Kidney glomerular epithelial cell (primary cell): ENCODE measurements around the gene RND1.

Experiments used
- DNase-seq: peaks from one replicate; lab custom pipeline; 2025; lab: John Stamatoyannopoulos, UW

The RND1 gene

DNA sequence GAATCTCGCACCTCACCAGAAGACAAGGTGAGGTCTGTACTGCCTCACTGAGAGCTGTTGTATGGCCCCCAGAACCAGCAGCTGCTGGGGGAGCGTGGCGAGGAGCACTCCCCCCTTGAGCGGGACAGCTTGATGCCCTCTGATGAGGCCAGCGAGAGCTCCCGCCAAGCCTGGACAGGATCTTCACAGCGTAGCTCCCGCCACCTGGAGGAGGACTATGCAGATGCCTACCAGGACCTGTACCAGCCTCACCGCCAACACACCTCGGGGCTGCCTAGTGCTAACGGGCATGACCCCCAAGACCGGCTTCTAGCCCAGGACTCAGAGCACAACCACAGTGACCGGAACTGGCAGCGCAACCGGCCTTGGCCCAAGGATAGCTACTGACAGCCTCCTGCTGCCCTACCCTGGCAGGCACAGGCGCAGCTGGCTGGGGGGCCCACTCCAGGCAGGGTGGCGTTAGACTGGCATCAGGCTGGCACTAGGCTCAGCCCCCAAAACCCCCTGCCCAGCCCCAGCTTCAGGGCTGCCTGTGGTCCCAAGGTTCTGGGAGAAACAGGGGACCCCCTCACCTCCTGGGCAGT, 38.1 kb downstream of the RND1 start:
- no peak for DNase-seq

DNA sequence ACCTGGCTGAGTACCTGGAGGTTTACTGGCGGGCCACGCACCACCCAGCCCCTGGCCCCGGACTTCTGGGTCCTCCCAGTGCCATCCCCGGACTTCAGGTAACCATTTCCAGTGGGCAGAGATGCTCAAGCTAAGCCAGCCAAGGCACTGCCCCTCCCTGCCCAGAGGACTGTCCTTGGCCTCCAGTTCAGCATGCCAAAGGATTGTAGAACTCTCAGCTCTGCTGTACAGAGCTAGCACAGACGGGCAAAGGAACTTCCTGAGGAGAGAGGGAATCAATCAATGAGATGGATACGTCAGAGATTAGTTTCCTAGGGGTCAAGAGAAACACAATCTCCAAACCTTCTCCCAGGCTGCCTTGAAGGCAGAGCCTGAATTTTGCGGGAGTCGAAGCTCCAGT, 38.6 kb downstream of the RND1 start:
- no peak for DNase-seq

DNA sequence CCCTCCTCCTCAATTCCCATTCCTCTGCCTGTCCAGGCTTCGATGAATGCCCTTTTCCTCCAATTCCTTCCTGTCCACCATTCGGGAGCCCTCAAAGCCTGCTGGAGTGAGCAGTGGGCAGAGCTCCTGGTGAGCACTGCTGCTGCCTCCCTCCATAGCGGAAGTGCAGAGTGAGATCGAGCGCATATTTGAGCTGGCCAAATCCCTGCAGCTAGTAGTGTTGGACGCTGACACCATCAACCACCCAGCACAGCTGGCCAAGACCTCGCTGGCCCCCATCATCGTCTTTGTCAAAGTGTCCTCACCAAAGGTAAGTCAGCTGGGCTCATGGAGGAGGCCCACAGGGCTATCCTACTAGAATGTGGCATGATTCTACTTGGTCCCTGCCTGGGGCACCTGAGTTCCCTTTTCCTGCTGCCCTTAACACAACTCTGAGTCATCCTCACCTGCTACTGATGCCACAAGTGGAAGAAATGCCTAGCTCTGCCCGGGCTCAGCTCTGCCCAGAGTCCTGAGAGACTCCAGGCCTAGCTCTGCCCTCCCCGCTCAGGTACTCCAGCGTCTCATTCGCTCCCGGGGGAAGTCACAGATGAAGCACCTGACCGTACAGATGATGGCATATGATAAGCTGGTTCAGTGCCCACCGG, 39.3 kb downstream of the RND1 start:
- DNase-seq: no peak

DNA sequence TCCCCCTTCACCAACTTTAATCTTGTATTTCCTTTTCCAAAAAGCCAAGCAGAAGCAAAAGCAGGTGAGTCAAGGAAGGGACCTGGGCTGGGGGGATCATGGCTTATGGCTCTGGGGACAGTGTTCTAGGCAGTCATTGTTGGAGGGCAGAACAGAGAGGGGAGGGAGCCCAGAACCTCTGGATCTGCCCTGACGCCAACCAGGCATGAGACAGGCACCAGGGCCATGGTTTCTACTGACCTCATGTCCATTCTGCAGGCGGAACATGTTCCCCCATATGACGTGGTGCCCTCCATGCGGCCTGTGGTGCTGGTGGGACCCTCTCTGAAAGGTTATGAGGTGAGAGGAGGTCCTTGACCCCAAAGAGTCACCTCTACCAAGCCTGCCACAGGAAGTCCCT, 40.8 kb downstream of the RND1 start:
- DNase-seq: no peak

DNA sequence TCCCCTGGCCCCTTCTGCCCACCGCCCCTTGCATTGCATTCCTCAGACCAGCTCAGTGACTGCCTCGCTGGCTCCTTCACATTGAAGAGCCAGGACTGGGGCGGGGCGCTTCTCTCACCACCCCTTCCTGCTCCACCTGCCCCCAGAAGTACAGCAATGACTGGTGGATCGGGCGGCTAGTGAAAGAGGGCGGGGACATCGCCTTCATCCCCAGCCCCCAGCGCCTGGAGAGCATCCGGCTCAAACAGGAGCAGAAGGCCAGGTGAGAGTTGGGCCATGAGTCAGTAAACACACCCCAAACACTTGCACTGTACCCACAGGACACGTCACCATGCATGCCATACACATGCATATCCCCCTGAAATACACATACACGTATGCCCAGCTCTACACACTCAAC, 41.6 kb downstream of the RND1 start:
- DNase-seq: no peak

DNA sequence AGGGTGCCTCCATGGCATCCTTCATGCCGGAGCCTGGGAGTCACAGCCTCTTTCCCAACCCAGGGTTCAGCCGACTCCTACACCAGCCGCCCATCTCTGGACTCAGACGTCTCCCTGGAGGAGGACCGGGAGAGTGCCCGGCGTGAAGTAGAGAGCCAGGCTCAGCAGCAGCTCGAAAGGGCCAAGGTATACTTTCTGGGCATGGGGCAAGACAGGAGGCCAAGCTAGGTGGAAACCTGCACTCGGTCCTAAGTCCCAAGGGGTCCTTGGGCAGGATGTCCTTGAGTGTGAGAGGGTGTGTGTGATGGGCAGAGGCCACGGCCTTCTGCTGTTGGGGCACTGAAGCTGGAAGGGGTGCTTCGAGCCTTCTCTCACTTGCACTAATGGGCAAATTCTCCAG, 42.4 kb downstream of the RND1 start:
- DNase-seq: no peak

DNA sequence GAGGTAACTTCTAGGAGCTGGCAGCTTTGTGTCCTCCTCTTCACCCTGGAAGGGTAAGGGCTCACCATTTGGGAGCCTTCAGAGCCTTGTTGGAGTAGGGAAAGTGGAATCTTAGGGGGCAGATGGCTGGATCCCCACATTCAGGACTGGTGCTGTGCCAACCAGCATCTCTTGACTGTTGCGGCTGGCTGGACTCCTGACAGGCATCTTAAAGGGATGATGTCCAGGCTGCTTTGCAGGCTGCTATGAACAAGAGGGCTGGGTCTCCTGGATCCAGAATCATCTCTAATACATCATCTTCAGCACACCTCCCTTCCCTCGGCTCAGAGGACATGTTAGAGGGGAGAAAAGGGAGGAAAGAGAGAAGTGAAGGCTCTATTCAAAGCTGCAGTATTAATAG, 43.0 kb downstream of the RND1 start:
- no peak for DNase-seq

DNA sequence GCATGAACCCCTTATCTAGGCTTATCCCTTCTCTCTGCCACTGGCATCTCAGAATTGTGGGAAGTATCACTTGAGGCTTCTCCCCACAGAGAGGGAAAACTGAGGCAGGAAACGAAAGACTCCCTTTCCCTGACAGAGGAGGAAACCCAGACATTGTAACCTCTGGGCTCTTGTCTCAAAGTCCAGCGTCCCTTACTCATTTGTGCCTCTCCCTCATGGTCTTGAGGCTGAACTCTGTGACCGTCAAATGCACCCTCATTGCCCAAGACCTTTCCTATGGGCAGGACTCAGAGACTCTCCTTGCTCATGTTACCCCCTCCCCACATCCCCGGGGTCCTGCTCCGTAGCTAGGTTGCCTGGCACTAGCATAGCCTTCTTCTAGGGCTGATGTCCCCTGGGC, 43.5 kb downstream of the RND1 start:
- no peak for DNase-seq

DNA sequence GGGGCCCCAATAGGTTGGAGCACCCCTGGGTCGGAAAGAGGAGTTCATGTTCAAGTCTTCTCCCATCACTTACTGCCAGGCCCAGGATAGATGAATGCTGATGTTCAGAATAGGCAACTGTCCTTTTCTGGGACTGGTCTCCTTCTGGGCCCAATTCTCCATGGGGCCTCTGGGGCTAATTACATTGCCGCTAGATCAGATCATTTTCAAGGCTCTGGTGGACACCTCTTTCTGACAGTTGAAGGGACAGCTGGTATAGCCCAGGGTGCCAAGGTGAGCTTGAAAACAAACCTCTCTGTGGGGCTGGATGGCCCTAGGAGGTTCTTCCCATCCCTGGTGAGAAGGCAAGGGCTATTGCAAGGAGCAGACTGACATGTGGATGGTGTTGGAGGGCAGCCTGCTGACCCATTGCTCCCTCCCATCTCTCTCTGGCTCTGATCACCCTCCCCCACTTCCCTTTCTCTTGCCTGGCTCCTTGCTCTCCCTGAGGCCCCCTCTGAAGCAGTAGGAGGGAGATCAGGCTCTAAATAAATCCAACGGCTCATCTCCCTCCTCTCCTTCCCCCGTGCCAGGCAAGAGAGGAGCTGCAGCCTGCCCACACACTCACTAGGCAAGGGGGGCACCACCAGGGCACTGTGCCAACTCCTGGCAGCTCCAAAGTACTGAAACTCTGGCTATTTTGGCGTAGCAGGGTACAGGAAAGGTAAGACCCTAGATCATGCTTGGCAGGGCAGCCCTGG, 45.5 kb downstream of the RND1 start:
- no peak for DNase-seq

DNA sequence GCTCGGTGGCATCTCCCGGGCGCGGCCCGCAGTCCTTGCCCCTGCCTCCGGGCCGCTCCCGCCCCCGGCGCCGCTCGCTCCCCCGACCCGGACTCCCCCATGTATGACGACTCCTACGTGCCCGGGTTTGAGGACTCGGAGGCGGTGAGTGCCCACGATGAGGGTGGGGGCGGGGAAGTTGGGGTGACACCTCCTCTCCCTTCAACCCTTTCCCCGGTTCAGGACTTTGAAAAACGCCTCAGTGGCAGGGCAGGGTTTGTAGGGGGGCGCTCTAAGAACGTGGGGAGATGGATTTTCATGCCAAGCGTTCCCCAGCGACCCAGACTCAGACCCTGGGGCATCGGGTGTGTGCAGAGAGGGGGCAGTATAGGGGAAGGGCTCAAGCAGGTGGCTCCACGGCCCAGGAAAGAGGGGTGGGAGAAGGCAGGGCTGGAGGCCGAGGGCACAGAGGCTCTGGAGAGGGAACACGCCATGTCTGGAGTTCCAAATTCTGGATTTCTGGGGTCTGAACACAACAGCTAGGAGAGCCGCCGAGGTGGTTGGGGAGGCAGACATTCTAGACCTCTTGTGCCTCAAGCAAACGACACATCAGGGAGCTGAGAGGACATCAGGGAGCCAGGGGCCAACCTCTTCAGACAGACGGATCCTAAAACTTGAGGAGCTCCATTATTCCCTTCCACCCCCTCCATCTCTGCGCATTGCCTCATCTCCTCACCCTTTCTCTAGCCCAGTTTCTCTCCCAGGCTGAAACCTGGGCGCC, 46.7 kb downstream of the RND1 start:
- no peak for DNase-seq

DNA sequence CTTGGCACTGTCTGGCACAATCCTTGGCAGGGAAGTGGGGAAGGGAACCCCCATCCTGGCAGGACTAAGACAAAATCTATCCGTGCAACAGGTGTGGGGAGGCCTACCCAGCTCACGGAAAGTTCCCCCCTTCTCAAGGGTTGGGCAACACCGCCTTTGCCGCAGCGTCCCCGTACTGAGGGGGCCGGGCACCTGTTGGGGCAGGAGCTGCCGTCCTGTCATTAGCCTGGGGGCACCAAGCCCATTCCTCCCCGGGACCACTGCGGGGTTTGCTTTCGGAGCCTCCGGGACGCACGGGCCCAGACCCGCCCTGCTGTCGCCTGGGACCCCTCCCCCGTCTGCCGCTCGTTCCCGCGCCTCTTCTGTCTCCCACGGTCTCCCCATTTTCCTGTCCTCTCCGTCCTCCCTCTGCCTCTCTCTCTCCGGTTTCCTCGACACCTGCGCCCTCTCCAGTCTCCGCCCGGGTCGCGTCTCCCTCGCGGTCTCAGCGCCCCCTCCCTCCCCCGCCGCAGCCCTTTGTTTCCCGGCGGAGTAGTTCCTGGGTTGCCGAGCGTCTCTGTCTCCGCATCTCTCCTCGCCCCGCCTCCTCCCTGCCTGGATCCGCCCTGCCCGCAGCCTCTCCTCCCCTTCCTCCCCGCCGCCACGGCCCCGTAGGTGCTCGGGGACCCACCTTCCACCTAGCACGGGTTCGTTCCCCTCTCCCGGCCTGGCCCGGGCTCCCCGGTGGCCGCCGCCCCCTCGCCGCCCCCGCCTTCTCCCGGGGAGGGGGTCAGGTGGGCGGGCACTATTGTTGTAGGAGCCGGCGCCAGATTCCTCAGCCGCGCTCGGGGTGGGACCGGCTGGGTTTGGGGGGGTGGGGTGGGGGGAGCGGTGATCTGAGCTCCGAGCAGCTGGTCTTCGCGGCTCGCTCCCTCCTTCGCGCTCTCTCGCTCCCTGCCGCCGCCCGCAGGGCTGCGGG, 47.5 kb downstream of the RND1 start, which contains the start of gene CACNB3:
CACNB3 (plus strand) TSS at position 624 of the 958 bp plus-strand sequence. CDS start 434 bp downstream, outside the sequence.
- DNase-seq: peak; percentile 30

DNA sequence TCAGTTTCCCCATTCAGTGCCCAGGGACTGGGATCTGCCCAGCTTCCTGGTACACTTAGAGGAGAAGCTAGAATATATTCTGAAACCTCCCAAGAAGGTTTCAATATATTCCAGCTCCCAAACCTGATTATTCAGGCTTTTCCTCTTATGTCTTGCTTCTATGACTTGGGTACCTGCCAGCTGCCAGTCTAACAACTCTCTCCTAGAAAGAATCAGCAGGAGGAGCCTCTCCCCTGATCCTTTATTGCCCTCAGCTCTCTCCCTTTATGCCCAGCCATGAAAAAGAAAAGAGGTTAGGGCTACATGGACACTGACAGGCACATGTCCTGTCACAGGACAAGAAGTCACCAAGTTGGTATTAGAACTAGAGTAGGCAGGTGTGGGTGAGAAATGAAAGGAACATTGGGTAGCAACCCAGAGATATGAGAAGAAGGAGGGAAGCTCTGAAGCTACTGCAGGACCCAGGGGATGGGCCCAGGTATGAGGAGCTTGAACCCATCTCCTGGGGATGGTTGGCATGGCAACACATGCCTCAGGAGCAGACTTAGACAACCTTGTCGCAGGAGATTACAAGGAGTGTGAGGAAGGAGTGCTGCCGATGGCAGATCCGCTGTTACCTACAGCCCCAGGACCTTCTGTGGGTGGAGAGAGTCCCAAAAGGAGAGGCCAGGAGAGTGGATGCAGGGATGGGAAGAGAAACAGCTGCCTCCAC, 49.4 kb downstream of the RND1 start:
- peak; percentile 23 for DNase-seq

DNA sequence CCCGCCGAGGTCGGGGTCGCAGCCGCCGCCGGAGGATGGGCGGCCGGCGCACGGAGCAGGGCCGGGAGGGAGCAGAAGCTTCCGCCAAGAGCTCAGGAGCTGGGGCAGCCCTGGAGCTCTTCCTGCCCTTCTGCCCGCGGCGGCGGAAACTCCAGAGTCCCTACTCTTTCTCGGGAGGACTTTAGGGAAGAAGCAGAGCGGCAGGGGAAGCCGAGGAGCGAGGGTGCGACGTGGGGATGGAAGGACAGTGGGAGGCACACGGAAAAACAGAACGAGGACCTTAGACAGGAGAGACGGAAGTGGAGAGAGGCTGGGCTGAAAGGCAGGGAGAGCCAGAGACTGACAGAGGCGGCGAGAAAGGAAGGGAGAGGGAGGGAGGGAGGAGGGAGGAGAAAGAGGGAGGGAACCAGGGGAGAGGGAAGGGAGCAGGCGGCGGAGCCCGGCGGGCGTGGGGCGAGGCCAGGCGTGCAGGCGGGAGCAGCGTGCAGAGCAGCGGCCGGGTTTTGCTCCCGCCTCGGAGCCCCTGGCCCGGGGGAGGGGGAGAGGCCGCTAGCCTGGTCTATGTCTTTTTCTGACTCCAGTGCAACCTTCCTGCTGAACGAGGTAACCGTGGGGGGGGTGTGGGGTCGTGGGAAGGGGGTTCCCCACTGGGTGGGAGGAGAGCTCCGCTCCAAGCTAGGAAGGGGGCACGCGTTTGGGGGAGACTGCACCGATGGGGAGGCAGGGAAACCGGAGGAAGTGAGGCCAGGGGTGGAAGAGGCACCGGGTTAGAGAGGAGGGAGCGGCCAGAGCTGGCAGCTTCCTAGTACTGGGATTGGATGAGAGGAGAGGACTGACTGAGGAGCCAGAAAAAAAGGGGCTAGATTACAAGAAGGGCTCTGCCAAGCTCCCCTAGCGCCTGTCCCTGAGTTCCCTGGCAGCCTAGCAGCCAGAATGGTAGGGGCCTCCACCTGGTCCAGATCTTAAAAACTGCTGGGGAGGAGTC, 50.3 kb downstream of the RND1 start:
- peak; percentile 55 for DNase-seq

DNA sequence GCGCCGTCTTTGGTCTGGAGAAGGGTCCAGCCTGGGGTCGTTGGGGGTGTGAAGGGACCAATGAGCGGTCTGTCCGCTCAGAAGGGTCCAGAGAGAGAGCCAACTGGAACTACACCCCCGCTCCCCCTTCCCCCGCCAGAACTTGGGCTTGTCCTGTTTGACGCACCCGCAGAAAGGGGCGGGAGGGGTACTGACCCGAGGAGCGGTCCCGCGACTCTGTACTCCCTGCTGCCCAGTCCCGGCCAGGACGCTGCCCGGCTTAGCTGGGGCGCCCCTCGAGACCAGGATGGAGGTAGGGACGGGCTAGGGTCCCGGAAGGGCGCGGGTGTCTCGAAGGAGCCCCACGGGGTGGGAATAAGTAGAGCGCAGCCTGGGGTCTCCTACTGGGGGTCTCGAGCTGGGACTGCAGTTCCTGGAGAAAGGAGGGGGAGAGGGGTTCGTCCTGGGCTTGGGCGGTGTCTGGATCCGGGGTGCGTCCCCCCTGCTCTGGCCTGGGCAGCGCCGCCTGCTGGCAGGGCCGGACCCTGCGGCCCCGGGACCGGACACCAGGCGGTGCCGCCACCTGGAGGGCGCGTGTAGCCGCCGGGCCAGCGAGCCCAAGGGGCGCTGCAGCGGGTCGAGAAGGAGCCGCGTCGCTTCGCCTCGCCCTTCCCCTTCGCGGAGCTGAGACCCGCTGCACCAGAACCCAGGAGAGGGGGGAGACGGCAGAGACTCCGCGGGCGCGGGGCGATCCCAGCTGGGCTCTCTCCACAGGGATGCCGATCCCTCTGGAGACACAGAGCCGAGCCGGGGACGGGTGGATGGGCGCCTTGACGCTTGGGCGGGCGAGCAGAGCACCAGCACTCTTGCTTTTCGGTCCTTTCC, 51.2 kb downstream of the RND1 start:
- DNase-seq: peak; percentile 46

DNA sequence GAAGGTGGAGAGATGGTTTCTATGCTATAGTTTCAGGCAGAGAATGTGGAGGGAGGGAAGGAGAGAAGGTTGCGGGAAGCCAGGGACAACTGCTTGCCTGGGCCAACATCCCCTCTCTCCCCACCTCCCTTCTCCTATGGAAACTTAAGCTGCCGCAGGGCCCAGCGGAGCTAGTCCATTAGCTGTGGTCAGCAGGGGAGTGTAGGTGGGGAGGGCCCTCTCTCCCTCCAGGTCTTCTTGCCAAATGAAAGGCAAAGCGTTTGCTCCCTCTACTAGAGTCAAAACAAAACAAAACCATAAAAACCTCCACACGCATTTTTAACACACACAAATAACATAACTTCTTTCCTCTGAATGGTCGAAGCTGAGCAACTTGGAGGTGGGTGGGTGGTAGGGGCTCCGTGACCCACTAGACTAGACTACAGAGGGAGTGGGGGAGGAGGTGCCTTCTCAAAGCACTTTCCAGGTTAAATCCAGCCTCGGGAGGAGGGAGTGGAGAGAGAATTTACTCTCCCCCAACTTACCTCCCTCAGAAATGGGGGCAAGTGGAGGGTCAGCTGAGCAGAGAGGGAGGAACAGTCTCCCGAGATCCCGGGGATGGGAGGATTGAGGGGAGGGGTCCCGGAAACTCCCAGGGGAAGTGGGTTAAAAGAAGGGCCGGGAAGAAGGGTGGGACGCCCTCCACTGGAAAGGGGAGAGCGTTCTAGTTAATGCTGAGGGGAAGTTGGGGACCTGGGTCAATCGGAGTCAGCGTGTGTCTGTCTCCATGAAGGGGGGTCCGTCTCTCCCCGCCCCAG, 52.0 kb downstream of the RND1 start:
- peak; percentile 4 for DNase-seq

DNA sequence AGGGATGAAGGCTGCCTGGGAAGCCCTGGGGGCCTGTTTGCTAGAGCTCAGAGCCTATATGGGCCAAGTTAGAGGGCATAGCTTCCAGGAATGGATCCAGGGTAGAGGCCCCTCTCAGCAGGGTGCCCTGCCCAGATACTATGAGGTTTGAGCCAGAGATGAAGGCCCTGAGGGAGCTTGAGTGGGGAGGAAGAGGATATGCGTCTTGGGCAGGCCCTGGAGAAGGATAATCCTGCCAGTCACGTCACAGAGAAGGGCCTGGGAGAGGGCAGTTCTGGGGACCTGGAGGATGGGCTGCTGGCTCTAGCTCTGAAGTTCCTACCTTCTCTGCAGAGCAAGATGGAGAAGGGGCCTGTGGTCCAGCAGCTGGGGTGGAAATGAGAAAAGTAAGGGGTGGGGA, 53.3 kb downstream of the RND1 start:
- no peak for DNase-seq

DNA sequence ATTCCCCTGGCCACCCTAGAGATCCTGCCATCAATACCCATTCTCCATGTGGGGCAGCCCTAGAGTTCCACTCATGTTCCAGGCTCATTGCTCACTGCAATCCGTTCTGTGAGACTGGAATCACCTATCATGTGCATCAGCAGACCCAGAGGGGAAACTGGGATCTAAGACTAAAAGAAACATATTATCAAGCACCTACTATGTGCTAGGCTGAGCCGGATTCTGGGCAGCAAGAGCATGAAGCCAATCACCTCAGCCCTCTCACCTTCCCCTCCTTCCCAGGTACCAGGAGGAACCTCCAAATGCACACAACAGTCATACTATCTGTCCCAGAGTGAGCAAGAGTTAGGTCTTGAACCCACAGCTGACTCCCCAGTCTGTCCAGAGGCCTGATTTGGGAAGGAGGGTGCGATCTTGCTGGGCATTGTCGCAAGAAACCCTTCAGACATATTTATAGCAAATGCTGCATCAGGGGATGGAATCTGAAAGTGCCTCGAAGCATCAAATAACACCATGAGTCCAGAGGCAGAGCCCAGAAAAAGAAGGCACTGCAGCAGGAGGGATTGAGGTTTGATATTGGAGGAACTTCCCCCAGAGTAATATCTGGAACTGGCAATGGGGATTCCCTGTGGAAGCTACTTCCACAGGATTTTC, 54.1 kb downstream of the RND1 start:
- no peak for DNase-seq
